ENCODE results near the gene TSPAN1. TPM values are rescaled to one million over a fixed set of nuclear protein-coding genes. Genes with fewer than 3 reads are reported as not detected.
A peak's percentile ranks its signal among the peaks of the same experiment; 100 is the strongest.

The TSPAN1 gene
- total and polyA plus RNA-seq, 12 donors, result 0.80 to 5.3 (median 1.7) TPM

DNA sequence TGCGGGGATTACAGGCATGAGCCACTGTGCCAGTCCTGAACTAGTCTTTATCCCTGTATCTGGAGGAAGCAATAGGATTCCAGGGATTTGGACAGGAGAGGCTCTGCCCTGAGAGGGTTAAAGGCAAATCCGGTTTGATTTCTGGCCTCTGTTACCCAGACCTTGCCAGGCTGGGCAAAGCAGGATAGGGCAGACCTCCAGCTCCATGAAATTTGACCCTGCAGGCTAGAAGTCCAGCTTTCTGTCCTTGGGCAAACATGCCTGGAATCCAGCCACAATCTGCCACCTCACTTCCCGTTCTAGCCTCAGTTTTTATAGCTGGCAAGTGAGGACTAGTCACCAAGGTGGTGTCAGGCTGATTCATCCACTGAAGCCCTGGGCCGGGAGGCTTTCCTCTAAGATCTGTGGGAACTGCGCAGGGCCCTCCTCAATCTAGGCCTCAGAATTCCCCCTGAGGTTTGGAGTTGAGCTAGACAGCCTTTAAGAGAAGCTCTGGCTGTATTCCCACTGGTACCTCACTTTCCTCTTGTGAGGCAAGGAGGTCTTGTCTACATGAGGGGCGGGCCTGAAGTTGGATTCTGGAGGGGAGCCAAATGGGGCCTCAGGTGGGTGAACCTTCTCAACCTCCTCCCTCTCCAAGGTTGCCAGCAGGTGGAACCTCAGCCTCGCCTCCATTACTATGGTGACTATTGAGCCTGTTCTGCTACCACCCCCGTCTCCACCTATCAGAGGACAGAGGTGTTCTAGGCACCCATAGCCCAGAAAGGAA lies 8.4 kb downstream of the TSPAN1 start:
- H3K27ac ChIP-seq, result peak overlapping the region; percentile 17 to 90 (median 80)

DNA sequence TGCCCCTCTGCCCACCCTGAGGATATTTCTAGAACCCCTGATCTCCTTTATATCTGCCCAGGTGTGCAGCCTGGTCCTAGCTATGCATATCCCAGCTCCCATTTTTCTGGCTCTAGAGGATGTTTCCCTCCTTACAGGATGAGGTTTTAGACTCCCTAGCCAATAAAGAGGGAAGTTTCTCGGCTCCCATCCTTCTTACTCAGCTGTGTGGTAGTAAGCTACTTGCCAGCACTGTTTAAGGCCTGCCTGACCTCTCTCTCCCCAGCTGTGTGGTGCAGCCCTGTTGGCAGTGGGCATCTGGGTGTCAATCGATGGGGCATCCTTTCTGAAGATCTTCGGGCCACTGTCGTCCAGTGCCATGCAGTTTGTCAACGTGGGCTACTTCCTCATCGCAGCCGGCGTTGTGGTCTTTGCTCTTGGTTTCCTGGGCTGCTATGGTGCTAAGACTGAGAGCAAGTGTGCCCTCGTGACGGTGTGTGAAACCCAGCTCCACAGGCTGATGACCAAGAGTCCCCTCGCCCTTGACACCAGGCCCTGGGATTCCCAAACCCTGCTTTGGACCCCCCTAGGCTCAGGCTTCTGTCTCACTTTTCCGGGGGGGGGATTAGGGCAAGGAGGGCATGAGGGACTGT lies 9.2 kb downstream of the TSPAN1 start:
- H3K36me3 ChIP-seq, result peaks cover 0 to 19% (median 1%) of the 10 kb centered on the region in 9 donors
- H3K27me3 ChIP-seq, result no peaks in the 10 kb centered on the region
- intact Hi-C loops (cut with DNase I), result loop anchor here in 5 of 10 donors (2.0 to 10.0 kb wide), 3 partner anchors 38 to 299 kb away; no protein-coding TSS in a partner anchor
- peaks cover 5 to 62% (median 30%) of the 10 kb centered on the region in 9 donors for H3K4me1 ChIP-seq
- TF ChIP-seq, protein P1, sequence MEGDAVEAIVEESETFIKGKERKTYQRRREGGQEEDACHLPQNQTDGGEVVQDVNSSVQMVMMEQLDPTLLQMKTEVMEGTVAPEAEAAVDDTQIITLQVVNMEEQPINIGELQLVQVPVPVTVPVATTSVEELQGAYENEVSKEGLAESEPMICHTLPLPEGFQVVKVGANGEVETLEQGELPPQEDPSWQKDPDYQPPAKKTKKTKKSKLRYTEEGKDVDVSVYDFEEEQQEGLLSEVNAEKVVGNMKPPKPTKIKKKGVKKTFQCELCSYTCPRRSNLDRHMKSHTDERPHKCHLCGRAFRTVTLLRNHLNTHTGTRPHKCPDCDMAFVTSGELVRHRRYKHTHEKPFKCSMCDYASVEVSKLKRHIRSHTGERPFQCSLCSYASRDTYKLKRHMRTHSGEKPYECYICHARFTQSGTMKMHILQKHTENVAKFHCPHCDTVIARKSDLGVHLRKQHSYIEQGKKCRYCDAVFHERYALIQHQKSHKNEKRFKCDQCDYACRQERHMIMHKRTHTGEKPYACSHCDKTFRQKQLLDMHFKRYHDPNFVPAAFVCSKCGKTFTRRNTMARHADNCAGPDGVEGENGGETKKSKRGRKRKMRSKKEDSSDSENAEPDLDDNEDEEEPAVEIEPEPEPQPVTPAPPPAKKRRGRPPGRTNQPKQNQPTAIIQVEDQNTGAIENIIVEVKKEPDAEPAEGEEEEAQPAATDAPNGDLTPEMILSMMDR (IDR thresholded peaks at IDR 0.05), result no peak
- 86 to 91% methylated on average over 12 of the region's 12 CpGs for WGBS, 2 donors
- no peak for DNase-seq
- H3K27ac ChIP-seq, result peak overlapping the region in 9 of 10 donors; percentile 17 to 90 (median 80)
- H3K4me3 ChIP-seq, result no peak overlapping the region
- ATAC-seq, result no peak
- H3K9me3 ChIP-seq, result no peaks in the 10 kb centered on the region

More for the DNA sequence above, 8.4 kb downstream of the TSPAN1 start:
- intact Hi-C loops (cut with DNase I), result loop anchor here in 4 of 10 donors (5.0 to 10.0 kb wide), 2 partner anchors 39 to 298 kb away; no protein-coding TSS in a partner anchor
- Histone ChIP-seq H3K4me1 (peaks cover 5 to 61% (median 27%) of the 10 kb centered on the region in 9 donors), H3K4me3 (no peak overlapping the region), H3K9me3 (no peaks in the 10 kb centered on the region), H3K36me3 (peaks cover 0 to 11% (median 0%) of the 10 kb centered on the region in 9 donors), H3K27me3 (no peaks in the 10 kb centered on the region)
- ATAC-seq, result peak; percentile 30 to 77 (median 66)
- TF ChIP-seq, protein P1 (IDR thresholded peaks at IDR 0.05), result no peak
- WGBS, 2 donors, result 43 to 54% methylated on average over 8 of the region's 8 CpGs
- DNase-seq, result peak in 1 of 2 donors; percentile 77

DNA sequence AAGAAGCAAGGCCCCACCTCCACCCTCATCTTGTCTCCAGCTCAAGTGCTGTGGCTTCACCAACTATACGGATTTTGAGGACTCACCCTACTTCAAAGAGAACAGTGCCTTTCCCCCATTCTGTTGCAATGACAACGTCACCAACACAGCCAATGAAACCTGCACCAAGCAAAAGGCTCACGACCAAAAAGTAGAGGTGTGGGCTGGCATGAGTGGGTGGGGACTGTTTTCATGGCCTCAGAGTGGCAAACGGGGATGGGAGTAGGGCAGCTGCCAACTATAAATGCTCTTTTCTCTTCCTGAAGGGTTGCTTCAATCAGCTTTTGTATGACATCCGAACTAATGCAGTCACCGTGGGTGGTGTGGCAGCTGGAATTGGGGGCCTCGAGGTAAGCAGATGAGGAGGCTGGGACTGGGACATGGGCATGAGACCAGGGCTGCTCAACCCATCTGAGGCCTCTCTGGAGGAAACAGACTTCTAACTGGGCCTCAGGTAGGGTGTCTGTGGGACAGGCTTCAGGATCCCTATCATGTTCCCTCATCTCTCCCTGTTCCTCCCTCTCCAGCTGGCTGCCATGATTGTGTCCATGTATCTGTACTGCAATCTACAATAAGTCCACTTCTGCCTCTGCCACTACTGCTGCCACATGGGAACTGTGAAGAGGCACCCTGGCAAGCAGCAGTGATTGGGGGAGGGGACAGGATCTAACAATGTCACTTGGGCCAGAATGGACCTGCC lies 10.2 kb downstream of the TSPAN1 start:
- Histone ChIP-seq H3K27me3 (no peaks in the 10 kb centered on the region), H3K36me3 (peaks cover 0 to 29% (median 9%) of the 10 kb centered on the region in 9 donors), H3K27ac (peak overlapping the region in 3 of 10 donors; percentile 6 to 36 (median 9)), H3K4me3 (no peak overlapping the region), H3K9me3 (no peaks in the 10 kb centered on the region), H3K4me1 (peaks cover 5 to 56% (median 23%) of the 10 kb centered on the region in 9 donors)
- WGBS, 2 donors, result 79 to 88% methylated on average over 7 of the region's 7 CpGs
- no peak for ATAC-seq
- intact Hi-C loops (cut with DNase I), result loop anchor here in 5 of 10 donors (2.0 to 10.0 kb wide), 3 partner anchors 37 to 300 kb away; no protein-coding TSS in a partner anchor
- TF ChIP-seq, protein P1 (IDR thresholded peaks at IDR 0.05), result no peak
- no peak for DNase-seq

DNA sequence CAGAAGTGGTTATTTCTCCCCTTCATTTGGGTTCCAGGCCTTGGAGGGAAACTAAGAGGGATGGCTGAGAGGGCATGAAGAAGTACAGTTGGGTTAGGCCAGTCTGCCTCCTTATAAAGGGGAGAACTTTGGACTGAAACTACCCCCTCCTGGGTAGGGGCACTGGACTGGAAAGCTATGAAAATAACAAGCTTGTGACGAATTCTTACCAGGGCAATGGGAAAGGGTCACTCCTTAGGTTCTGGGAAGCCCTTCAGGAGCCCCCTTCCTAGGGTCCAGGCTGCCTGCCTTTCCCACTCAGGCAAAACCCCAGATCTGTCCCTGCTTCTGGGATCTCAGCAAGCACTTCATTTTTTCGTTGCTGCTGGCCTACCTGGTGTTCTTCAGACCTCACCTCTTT lies 11.2 kb downstream of the TSPAN1 start:
- H3K36me3 ChIP-seq, result peaks cover 0 to 38% (median 19%) of the 10 kb centered on the region in 9 donors
- H3K4me1 ChIP-seq, result peaks cover 5 to 49% (median 21%) of the 10 kb centered on the region in 9 donors
- no peaks in the 10 kb centered on the region for H3K9me3 ChIP-seq
- H3K4me3 ChIP-seq, result no peak overlapping the region
- DNase-seq (no peak), ATAC-seq (no peak)
- 96 to 97% methylated on average over 2 of the region's 2 CpGs for WGBS, 2 donors
- H3K27me3 ChIP-seq, result no peaks in the 10 kb centered on the region
- TF ChIP-seq, protein P1 (IDR thresholded peaks at IDR 0.05), result no peak
- peak overlapping the region in 1 of 10 donors; percentile 36 for H3K27ac ChIP-seq
- intact Hi-C loops (cut with DNase I), result loop anchor here in 1 of 10 donors (10.0 kb wide), 1 partner anchor 301 kb away; no protein-coding TSS in a partner anchor
